ENCODE data around the gene ZKSCAN1.

- TF ChIP-seq EP300 (IDR thresholded peaks at IDR 0.05; ENCODE audit: borderline replicate concordance) (no peak), CREB1 (IDR thresholded peaks at IDR 0.05; ENCODE audit: low read depth) (no peak), TAF1 (IDR thresholded peaks at IDR 0.05; ENCODE audit: low read depth) (no peak), YY1 (IDR thresholded peaks at IDR 0.05; ENCODE audit: low read depth) (no peak), NFIC (IDR thresholded peaks at IDR 0.05) (no peak), USF1 (IDR thresholded peaks at IDR 0.05) (no peak), RAD21 (IDR thresholded peaks at IDR 0.05; ENCODE audit: low read depth) (no peak), EGR1 (IDR thresholded peaks at IDR 0.05) (no peak)
Observed at GRCh38 chr7:100085515-100085914, 70.1 kb downstream of the ZKSCAN1 start.

Measured in Ishikawa (cell line).